ENCODE measurements around the gene ADRM1.

Gene ADRM1

GRCh38 chr20:62355878-62356588 lies 53.2 kb downstream of the ADRM1 start:
- no peaks in the 10 kb centered on the region for H4K20me1 ChIP-seq (ENCODE audit: insufficient read depth)
- H3K4me2 ChIP-seq = no peak overlapping the region
- no peak for TF ChIP-seq CTCF (conservative IDR thresholded peaks at IDR 0.05; ENCODE audit: low read depth, low read length)
- no peak overlapping the region for H3K4me3 ChIP-seq (IDR thresholded peaks at IDR 0.05; ENCODE audit: insufficient read depth, low read depth, low read length)
- H3K4me1 ChIP-seq (ENCODE audit: low read depth, poor library complexity, severe bottlenecking) = no peaks in the 10 kb centered on the region
- H3K27ac ChIP-seq = no peak overlapping the region
- no peak overlapping the region for H2AFZ ChIP-seq (ENCODE audit: low read depth)
- H3K36me3 ChIP-seq (ENCODE audit: insufficient read depth) = no peaks in the 10 kb centered on the region
- no peaks in the 10 kb centered on the region for H3K79me2 ChIP-seq (ENCODE audit: insufficient read depth, low read depth)
- H3K9ac ChIP-seq = no peak overlapping the region
- no peaks in the 10 kb centered on the region for H3K27me3 ChIP-seq (ENCODE audit: insufficient read depth, low read depth)

- no peaks in the 10 kb centered on the region for H3K27me3 ChIP-seq (ENCODE audit: insufficient read depth, low read depth)
- no peaks in the 10 kb centered on the region for H3K4me1 ChIP-seq (ENCODE audit: low read depth, poor library complexity, severe bottlenecking)
- no peak overlapping the region for H3K27ac ChIP-seq
- H3K36me3 ChIP-seq (ENCODE audit: insufficient read depth) = no peaks in the 10 kb centered on the region
- TF ChIP-seq CTCF (conservative IDR thresholded peaks at IDR 0.05; ENCODE audit: low read depth, low read length) = no peak
- H3K9ac ChIP-seq = no peak overlapping the region
- H4K20me1 ChIP-seq (ENCODE audit: insufficient read depth) = no peaks in the 10 kb centered on the region
- H3K4me2 ChIP-seq = no peak overlapping the region
- no peak overlapping the region for H3K4me3 ChIP-seq (IDR thresholded peaks at IDR 0.05; ENCODE audit: insufficient read depth, low read depth, low read length)
- H3K79me2 ChIP-seq (ENCODE audit: insufficient read depth, low read depth) = no peaks in the 10 kb centered on the region
- H2AFZ ChIP-seq (ENCODE audit: low read depth) = no peak overlapping the region
Observed at GRCh38 chr20:62356589-62357186, 53.9 kb downstream of the ADRM1 start.

- TF ChIP-seq CTCF (conservative IDR thresholded peaks at IDR 0.05; ENCODE audit: low read depth, low read length) = no peak
- Histone ChIP-seq H3K9ac (no peak overlapping the region), H3K4me1 (ENCODE audit: low read depth, poor library complexity, severe bottlenecking) (no peaks in the 10 kb centered on the region), H3K27me3 (ENCODE audit: insufficient read depth, low read depth) (no peaks in the 10 kb centered on the region), H3K4me2 (no peak overlapping the region), H3K27ac (no peak overlapping the region), H2AFZ (ENCODE audit: low read depth) (no peak overlapping the region), H4K20me1 (ENCODE audit: insufficient read depth) (no peaks in the 10 kb centered on the region), H3K36me3 (ENCODE audit: insufficient read depth) (no peaks in the 10 kb centered on the region), H3K4me3 (IDR thresholded peaks at IDR 0.05; ENCODE audit: insufficient read depth, low read depth, low read length) (no peak overlapping the region), H3K79me2 (ENCODE audit: insufficient read depth, low read depth) (no peaks in the 10 kb centered on the region)
Observed at GRCh38 chr20:62357187-62357667, 54.4 kb downstream of the ADRM1 start.

- Histone ChIP-seq H3K9ac (no peak overlapping the region), H3K4me1 (ENCODE audit: low read depth, poor library complexity, severe bottlenecking) (no peaks in the 10 kb centered on the region), H3K4me2 (no peak overlapping the region), H3K4me3 (IDR thresholded peaks at IDR 0.05; ENCODE audit: insufficient read depth, low read depth, low read length) (no peak overlapping the region), H2AFZ (ENCODE audit: low read depth) (no peak overlapping the region), H3K36me3 (ENCODE audit: insufficient read depth) (no peaks in the 10 kb centered on the region), H3K79me2 (ENCODE audit: insufficient read depth, low read depth) (no peaks in the 10 kb centered on the region), H4K20me1 (ENCODE audit: insufficient read depth) (no peaks in the 10 kb centered on the region), H3K27me3 (ENCODE audit: insufficient read depth, low read depth) (no peaks in the 10 kb centered on the region), H3K27ac (no peak overlapping the region)
- TF ChIP-seq CTCF (conservative IDR thresholded peaks at IDR 0.05; ENCODE audit: low read depth, low read length) = no peak
Observed at GRCh38 chr20:62357681-62358080, 54.9 kb downstream of the ADRM1 start.

Measured in KMS-11 (cell line).